ENCODE results near the gene MAP2K3. TPM values are rescaled to one million over a fixed set of nuclear protein-coding genes. Genes with fewer than 3 reads are reported as not detected.

The MAP2K3 gene
- total RNA-seq, 1 experiment from 2014 or later: 20.7 TPM

Other genes with a start within 250 kb of the MAP2K3 start
- 144 and 170 TPM in 2 replicates for gene USP22, start 241.7 kb upstream of the MAP2K3 start, total RNA-seq (2014; rRNA removed; shearing (Covaris generic))
- 26.2 and 36.4 TPM in 2 replicates for gene DHRS7B, start 157.7 kb upstream of the MAP2K3 start, total RNA-seq (2014; rRNA removed; shearing (Covaris generic))
- 29.9 and 33.9 TPM in 2 replicates for gene TMEM11, start 70.5 kb upstream of the MAP2K3 start, total RNA-seq (2014; rRNA removed; shearing (Covaris generic))
- 1.7 and 2.5 TPM in 2 replicates for gene NATD1, start 31.3 kb upstream of the MAP2K3 start, total RNA-seq (2014; rRNA removed; shearing (Covaris generic))
- 0.17 and 0.22 TPM in 2 replicates for gene KCNJ12, start 91.6 kb downstream of the MAP2K3 start, total RNA-seq (2014; rRNA removed; shearing (Covaris generic))